Measurements from ENCODE around the gene PFKFB1. TPM values are rescaled to one million over a fixed set of nuclear protein-coding genes. Genes with fewer than 3 reads are reported as not detected.

PFKFB1 gene
- total RNA-seq, 1 experiment from 2014 or later, result 0.81 TPM

DNA sequence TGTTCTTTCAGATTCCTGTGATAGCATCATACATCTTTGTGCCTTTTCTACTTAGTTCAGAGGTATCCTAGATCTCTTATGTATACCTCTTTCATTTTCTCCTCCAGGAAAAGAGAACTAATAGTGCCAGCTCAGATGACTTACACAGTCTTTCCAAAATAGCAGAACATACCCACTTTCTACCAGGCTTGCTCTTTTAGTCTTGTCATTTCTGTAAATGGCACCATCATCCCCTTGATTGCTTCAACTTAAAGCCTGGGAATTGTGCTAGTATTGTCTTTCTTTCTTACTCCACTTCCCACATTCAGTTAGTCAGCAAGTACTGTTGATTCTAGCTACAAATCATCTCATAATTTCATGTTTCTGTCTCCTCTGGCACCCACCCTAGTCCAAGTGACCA, 11.3 kb upstream of the PFKFB1 start:
- no peak for TF ChIP-seq ELF1 (IDR thresholded peaks at IDR 0.05; ENCODE audit: borderline replicate concordance, low read depth)
- no peak for TF ChIP-seq FOSL1 (IDR thresholded peaks at IDR 0.05; ENCODE audit: low read depth)
- no peak for TF ChIP-seq SRF (IDR thresholded peaks at IDR 0.05; ENCODE audit: low read depth)
- TF ChIP-seq SP1 (IDR thresholded peaks at IDR 0.05; ENCODE audit: low read depth), result no peak
- no peak for TF ChIP-seq POLR2A (IDR thresholded peaks at IDR 0.05; ENCODE audit: borderline replicate concordance, extremely low read depth, insufficient read depth, insufficient read length)
- TF ChIP-seq EGR1 (IDR thresholded peaks at IDR 0.05; ENCODE audit: low read depth), result no peak
- TF ChIP-seq EZH2 (IDR thresholded peaks at IDR 0.05), result no peak
- POLR2A ChIA-PET, result no interaction called here
- CTCF ChIA-PET, result no interaction called here
- RAD21 ChIA-PET (ENCODE audit: low non-redundant PET in 1 of 2, low total read pairs in 2 of 2, uncharacterized antibody in 2 of 2, unreplicated experiment in 2 of 2), result no interaction called here
- H3K4me2 ChIP-seq (ENCODE audit: low read length), result no peak overlapping the region
- no peak for ATAC-seq
- no peak overlapping the region for H3K4me3 ChIP-seq (replicated peaks in 1 of 2; ENCODE audit: low read depth in 1 of 2, low read length in 2 of 2)
- no peaks in the 10 kb centered on the region; a peak in 1 of 4 replicates for H3K36me3 ChIP-seq (ENCODE audit: control insufficient read depth in 1 of 2, insufficient read depth in 2 of 2, low read length in 2 of 2)
- intact Hi-C loops (cut with micrococcal nuclease), result no loop called here
- H4K20me1 ChIP-seq (ENCODE audit: insufficient read depth), result no peaks in the 10 kb centered on the region
- H3K9me3 ChIP-seq (ENCODE audit: control insufficient read depth in 1 of 2, insufficient read depth in 1 of 2, low read depth in 1 of 2, low read length in 2 of 2), result no peaks in the 10 kb centered on the region
- no TSS peak for BruUV-seq (replicated peaks)
- no peak for DNase-seq (ENCODE audit: low read depth, low spot score)
- peaks cover 19 to 67% of the 10 kb centered on the region in 2 experiments for H3K4me1 ChIP-seq (ENCODE audit: control insufficient read depth in 1 of 2, insufficient read depth in 2 of 2, low read length in 2 of 2)
- no peak overlapping the region for H3K27ac ChIP-seq (ENCODE audit: low read depth, low read length)
- H3K9me2 ChIP-seq (ENCODE audit: insufficient read depth), result no peaks in the 10 kb centered on the region
- peaks cover 32% of the 10 kb centered on the region for H3K79me2 ChIP-seq (ENCODE audit: insufficient read depth, low read length)
- H3K27me3 ChIP-seq (ENCODE audit: insufficient read depth, low read length), result no peaks in the 10 kb centered on the region
- no peak overlapping the region for H3K9ac ChIP-seq (ENCODE audit: low read length)
- no peak overlapping the region for H2AFZ ChIP-seq (ENCODE audit: low read depth, low read length, poor library complexity, severe bottlenecking)

DNA sequence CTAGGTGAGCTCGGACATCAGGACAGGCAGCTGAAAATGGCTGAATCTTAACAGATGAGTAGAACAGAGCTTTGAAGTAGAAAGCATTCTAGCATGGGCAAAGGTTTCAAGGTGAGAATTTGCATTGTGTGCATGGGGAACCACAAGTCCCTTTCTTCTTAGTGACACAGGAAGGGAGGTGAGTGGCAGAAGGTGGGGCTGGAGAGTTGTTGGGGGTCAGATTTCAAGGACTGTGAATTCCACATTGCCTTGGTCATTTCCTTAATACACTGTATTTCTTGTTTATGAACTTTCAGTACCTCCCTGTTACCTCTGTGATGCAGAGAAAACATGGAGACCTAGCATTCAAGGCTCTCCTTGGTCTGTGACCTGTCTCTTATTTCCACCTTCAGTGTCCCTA, 10.2 kb upstream of the PFKFB1 start:
- no peak overlapping the region for H3K4me3 ChIP-seq (replicated peaks in 1 of 2; ENCODE audit: low read depth in 1 of 2, low read length in 2 of 2)
- ChIA-PET CTCF (no interaction called here), POLR2A (no interaction called here), RAD21 (ENCODE audit: low non-redundant PET in 1 of 2, low total read pairs in 2 of 2, uncharacterized antibody in 2 of 2, unreplicated experiment in 2 of 2) (no interaction called here)
- no peaks in the 10 kb centered on the region for H3K9me2 ChIP-seq (ENCODE audit: insufficient read depth)
- no peaks in the 10 kb centered on the region for H4K20me1 ChIP-seq (ENCODE audit: insufficient read depth)
- H3K27me3 ChIP-seq (ENCODE audit: insufficient read depth, low read length), result no peaks in the 10 kb centered on the region
- no peaks in the 10 kb centered on the region; a peak in 1 of 4 replicates for H3K36me3 ChIP-seq (ENCODE audit: control insufficient read depth in 1 of 2, insufficient read depth in 2 of 2, low read length in 2 of 2)
- ATAC-seq, result no peak
- H2AFZ ChIP-seq (ENCODE audit: low read depth, low read length, poor library complexity, severe bottlenecking), result no peak overlapping the region
- no TSS peak for BruUV-seq (replicated peaks)
- no peak overlapping the region for H3K9ac ChIP-seq (ENCODE audit: low read length)
- no peak for DNase-seq (ENCODE audit: low read depth, low spot score)
- no peak overlapping the region for H3K27ac ChIP-seq (ENCODE audit: low read depth, low read length)
- H3K9me3 ChIP-seq (ENCODE audit: control insufficient read depth in 1 of 2, insufficient read depth in 1 of 2, low read depth in 1 of 2, low read length in 2 of 2), result no peaks in the 10 kb centered on the region
- H3K79me2 ChIP-seq (ENCODE audit: insufficient read depth, low read length), result peaks cover 33% of the 10 kb centered on the region
- H3K4me2 ChIP-seq (ENCODE audit: low read length), result peak overlapping the region; percentile 30
- peaks cover 19 to 63% of the 10 kb centered on the region in 2 experiments for H3K4me1 ChIP-seq (ENCODE audit: control insufficient read depth in 1 of 2, insufficient read depth in 2 of 2, low read length in 2 of 2)
- intact Hi-C loops (cut with micrococcal nuclease), result no loop called here
- TF ChIP-seq POLR2AphosphoS5 (IDR thresholded peaks at IDR 0.05; ENCODE audit: low read depth, low read length), result no peak
- no peak for TF ChIP-seq RAD21 (IDR thresholded peaks at IDR 0.05; ENCODE audit: low read depth)
- TF ChIP-seq JUND (IDR thresholded peaks at IDR 0.05), result no peak
- TF ChIP-seq FOSL1 (IDR thresholded peaks at IDR 0.05; ENCODE audit: low read depth), result no peak
- TF ChIP-seq CEBPB (IDR thresholded peaks at IDR 0.05; ENCODE audit: low read depth), result no peak
- TF ChIP-seq EZH2phosphoT487 (IDR thresholded peaks at IDR 0.05; ENCODE audit: borderline replicate concordance), result no peak
- TF ChIP-seq, protein P1, sequence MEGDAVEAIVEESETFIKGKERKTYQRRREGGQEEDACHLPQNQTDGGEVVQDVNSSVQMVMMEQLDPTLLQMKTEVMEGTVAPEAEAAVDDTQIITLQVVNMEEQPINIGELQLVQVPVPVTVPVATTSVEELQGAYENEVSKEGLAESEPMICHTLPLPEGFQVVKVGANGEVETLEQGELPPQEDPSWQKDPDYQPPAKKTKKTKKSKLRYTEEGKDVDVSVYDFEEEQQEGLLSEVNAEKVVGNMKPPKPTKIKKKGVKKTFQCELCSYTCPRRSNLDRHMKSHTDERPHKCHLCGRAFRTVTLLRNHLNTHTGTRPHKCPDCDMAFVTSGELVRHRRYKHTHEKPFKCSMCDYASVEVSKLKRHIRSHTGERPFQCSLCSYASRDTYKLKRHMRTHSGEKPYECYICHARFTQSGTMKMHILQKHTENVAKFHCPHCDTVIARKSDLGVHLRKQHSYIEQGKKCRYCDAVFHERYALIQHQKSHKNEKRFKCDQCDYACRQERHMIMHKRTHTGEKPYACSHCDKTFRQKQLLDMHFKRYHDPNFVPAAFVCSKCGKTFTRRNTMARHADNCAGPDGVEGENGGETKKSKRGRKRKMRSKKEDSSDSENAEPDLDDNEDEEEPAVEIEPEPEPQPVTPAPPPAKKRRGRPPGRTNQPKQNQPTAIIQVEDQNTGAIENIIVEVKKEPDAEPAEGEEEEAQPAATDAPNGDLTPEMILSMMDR (IDR thresholded peaks at IDR 0.05 in 2 of 3, conservative IDR thresholded peaks at IDR 0.05 in 1 of 3; ENCODE audit: borderline replicate concordance in 1 of 3, insufficient read depth in 1 of 3, low read depth in 2 of 3, low read length in 2 of 3), result no peak
- TF ChIP-seq EGR1 (IDR thresholded peaks at IDR 0.05; ENCODE audit: low read depth), result no peak
- TF ChIP-seq, protein P2, sequence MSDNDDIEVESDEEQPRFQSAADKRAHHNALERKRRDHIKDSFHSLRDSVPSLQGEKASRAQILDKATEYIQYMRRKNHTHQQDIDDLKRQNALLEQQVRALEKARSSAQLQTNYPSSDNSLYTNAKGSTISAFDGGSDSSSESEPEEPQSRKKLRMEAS (IDR thresholded peaks at IDR 0.05), result no peak
- no peak for TF ChIP-seq POLR2A (IDR thresholded peaks at IDR 0.05; ENCODE audit: borderline replicate concordance, extremely low read depth, insufficient read depth, insufficient read length)
- no peak for TF ChIP-seq ZFX (IDR thresholded peaks at IDR 0.05)
- TF ChIP-seq ELF1 (IDR thresholded peaks at IDR 0.05; ENCODE audit: borderline replicate concordance, low read depth), result no peak
- no peak for TF ChIP-seq CBX3 (IDR thresholded peaks at IDR 0.05; ENCODE audit: low read depth)
- no peak for TF ChIP-seq TCF7L2 (IDR thresholded peaks at IDR 0.05; ENCODE audit: borderline replicate concordance, extremely low read depth, insufficient read depth, insufficient read length)
- TF ChIP-seq SRF (IDR thresholded peaks at IDR 0.05; ENCODE audit: low read depth), result no peak
- TF ChIP-seq, protein P3, sequence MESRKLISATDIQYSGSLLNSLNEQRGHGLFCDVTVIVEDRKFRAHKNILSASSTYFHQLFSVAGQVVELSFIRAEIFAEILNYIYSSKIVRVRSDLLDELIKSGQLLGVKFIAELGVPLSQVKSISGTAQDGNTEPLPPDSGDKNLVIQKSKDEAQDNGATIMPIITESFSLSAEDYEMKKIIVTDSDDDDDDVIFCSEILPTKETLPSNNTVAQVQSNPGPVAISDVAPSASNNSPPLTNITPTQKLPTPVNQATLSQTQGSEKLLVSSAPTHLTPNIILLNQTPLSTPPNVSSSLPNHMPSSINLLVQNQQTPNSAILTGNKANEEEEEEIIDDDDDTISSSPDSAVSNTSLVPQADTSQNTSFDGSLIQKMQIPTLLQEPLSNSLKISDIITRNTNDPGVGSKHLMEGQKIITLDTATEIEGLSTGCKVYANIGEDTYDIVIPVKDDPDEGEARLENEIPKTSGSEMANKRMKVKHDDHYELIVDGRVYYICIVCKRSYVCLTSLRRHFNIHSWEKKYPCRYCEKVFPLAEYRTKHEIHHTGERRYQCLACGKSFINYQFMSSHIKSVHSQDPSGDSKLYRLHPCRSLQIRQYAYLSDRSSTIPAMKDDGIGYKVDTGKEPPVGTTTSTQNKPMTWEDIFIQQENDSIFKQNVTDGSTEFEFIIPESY (IDR thresholded peaks at IDR 0.05; ENCODE audit: extremely low read depth, insufficient replicate concordance, low read length), result no peak

Measured in HCT116 (cell line).